K562 (cell line): ENCODE results near the gene PYCR2. TPM values are rescaled to one million over a fixed set of nuclear protein-coding genes. Genes with fewer than 3 reads are reported as not detected.

Experiments used
- ADNP ChIP-seq: fragments of 200-800 bp; sonication (Bioruptor generic); IDR thresholded peaks from 2 replicates; pipeline ENCODE4 v1.6.1; 2016; ENCODE audit warnings: missing genetic modification characterization, missing compliant biosample characterization
- CBFA2T2 ChIP-seq: fragments of 450-650 bp; conservative IDR thresholded peaks from 2 replicates; pipeline ENCODE4 v1.6.1; 2017; ENCODE audit warnings: mild to moderate bottlenecking
- ESRRB ChIP-seq: fragments of 250-450 bp; sonication (Bioruptor Pico); IDR thresholded peaks from 2 replicates; pipeline ENCODE4 v1.5.0; 2020; ENCODE audit warnings: mild to moderate bottlenecking, moderate library complexity, borderline replicate concordance
- FOXA1 ChIP-seq: fragments of 450-650 bp; IDR thresholded peaks from 2 replicates; pipeline ENCODE4 v1.6.1; 2016; ENCODE audit warnings: mild to moderate bottlenecking, borderline replicate concordance
- GTF2A2 ChIP-seq: IDR thresholded peaks from 2 replicates; pipeline ENCODE4 v1.6.1; 2016; ENCODE audit warnings: mild to moderate bottlenecking, missing genetic modification characterization, missing compliant biosample characterization
- NFXL1 ChIP-seq: fragments of 450-650 bp; formaldehyde crosslinking; IDR thresholded peaks from 2 replicates; pipeline ENCODE4 v1.4.0; 2021; ENCODE audit warnings: mild to moderate bottlenecking
- RFX7 ChIP-seq: fragments of 250-450 bp; sonication (Bioruptor Pico); IDR thresholded peaks from 2 replicates; pipeline ENCODE4 v1.5.1; 2021; ENCODE audit warnings: mild to moderate bottlenecking
- SAFB ChIP-seq: fragments of 200-400 bp; formaldehyde crosslinking; IDR thresholded peaks from 2 replicates; pipeline ENCODE4 v1.6.1; 2017; ENCODE audit warnings: low read depth, low read length, borderline replicate concordance
- SLC30A9 ChIP-seq: fragments of 250-450 bp; sonication (Bioruptor Pico); IDR thresholded peaks from 2 replicates; pipeline ENCODE4 v1.8.0; 2022; ENCODE audit warnings: mild to moderate bottlenecking, moderate library complexity
- SMARCA5 ChIP-seq: fragments of 450-650 bp; IDR thresholded peaks from 2 replicates; pipeline ENCODE4 v1.6.1; 2016
- SP2 ChIP-seq: IDR thresholded peaks from 2 replicates; pipeline ENCODE4 v1.6.1; 2011; ENCODE audit warnings: mild to moderate bottlenecking, low read depth, low read length, moderate library complexity; ENCODE audit not compliant: poor library complexity, severe bottlenecking; ENCODE audit errors: extremely low read depth
- VEZF1 ChIP-seq: fragments of 200-800 bp; sonication (Bioruptor generic); IDR thresholded peaks from 2 replicates; pipeline ENCODE4 v1.6.1; 2017; ENCODE audit warnings: missing genetic modification characterization, missing compliant biosample characterization
- ZBED1 ChIP-seq: IDR thresholded peaks from 2 replicates; pipeline ENCODE4 v1.6.1; 2014
- ZNF124 ChIP-seq: sonication (generic); formaldehyde crosslinking; IDR thresholded peaks from 2 replicates; pipeline ENCODE4 v1.8.1; 2022; ENCODE audit warnings: missing genetic modification reagents
- ZNF134 ChIP-seq: fragments of 250-450 bp; sonication (Bioruptor Pico); conservative IDR thresholded peaks from 2 replicates; pipeline ENCODE4 v1.4.0; 2020
- ZNF431 ChIP-seq: sonication (generic); formaldehyde crosslinking; IDR thresholded peaks from 2 replicates; pipeline ENCODE4 v1.8.0; 2022; ENCODE audit warnings: mild to moderate bottlenecking, missing genetic modification reagents
- ZNF444 ChIP-seq: fragments of 250-450 bp; sonication (Bioruptor Pico); IDR thresholded peaks from 2 replicates; pipeline ENCODE4 v1.4.0; 2020; ENCODE audit warnings: mild to moderate bottlenecking, moderate library complexity
- polyA plus RNA-seq, 8 experiments: library from polyadenylated mRNA; depleted of rRNA in 4 of 8; stranded (reverse) in 5 of 8; unstranded in 3 of 8; fragments of >200 nt; fragmentation: Nextera tagmentation in 2 of 8; fragmentation: Illumina TruSeq in 1 of 8; extraction: Ambion mirVana in 2 of 8; extraction: Trizol in 1 of 8; gene quantifications; 2 replicates each; pipeline versions ENCODE4 v1.2.1 to v1.2.3, GENCODE V29; 2011 to 2014; ENCODE audit warnings: inconsistent platforms in 1 of 8, missing spikeins in 1 of 8
- total RNA-seq, 7 experiments: library from RNA; depleted of rRNA in 6 of 7; stranded (reverse); fragments of >200 nt in 6 of 7; fragmentation: Illumina TruSeq in 2 of 7; extraction: Trizol in 2 of 7; gene quantifications; 2 replicates each; pipeline versions ENCODE4 v1.2.1 to v1.2.3, GENCODE V29; 2011 to 2021; ENCODE audit warnings: low replicate concordance in 1 of 7
- TF ChIP-seq, protein P1 (sequence below): sonication (generic); formaldehyde crosslinking; IDR thresholded peaks from 2 replicates; pipeline ENCODE4 v1.8.1; 2023; ENCODE audit warnings: mild to moderate bottlenecking, missing genetic modification reagents
- TF ChIP-seq, protein P2 (sequence below): fragments of 450-650 bp; IDR thresholded peaks from 2 replicates; pipeline ENCODE4 v1.6.1; 2016; ENCODE audit warnings: antibody characterized with exemption
- TF ChIP-seq, protein P3 (sequence below): fragments of 450-650 bp; conservative IDR thresholded peaks from 2 replicates; pipeline ENCODE4 v1.6.1; 2016; ENCODE audit warnings: missing genetic modification characterization, low read depth, mild to moderate bottlenecking, missing compliant biosample characterization, moderate library complexity
- TF ChIP-seq, protein P4 (sequence below): fragments of 450-650 bp; IDR thresholded peaks from 2 replicates; pipeline ENCODE4 v1.6.1; 2014; ENCODE audit warnings: low read depth, mild to moderate bottlenecking, moderate library complexity, borderline replicate concordance

The PYCR2 gene
- total and polyA plus RNA-seq, 9 of the 15 experiments (the other 6 are each of a cell fraction or from before 2014, with no cell fraction given) = 5.5 to 219 (median 127) TPM

- no peak for TF ChIP-seq ESRRB (CRISPR knock-in tag)
- TF ChIP-seq, protein P1, sequence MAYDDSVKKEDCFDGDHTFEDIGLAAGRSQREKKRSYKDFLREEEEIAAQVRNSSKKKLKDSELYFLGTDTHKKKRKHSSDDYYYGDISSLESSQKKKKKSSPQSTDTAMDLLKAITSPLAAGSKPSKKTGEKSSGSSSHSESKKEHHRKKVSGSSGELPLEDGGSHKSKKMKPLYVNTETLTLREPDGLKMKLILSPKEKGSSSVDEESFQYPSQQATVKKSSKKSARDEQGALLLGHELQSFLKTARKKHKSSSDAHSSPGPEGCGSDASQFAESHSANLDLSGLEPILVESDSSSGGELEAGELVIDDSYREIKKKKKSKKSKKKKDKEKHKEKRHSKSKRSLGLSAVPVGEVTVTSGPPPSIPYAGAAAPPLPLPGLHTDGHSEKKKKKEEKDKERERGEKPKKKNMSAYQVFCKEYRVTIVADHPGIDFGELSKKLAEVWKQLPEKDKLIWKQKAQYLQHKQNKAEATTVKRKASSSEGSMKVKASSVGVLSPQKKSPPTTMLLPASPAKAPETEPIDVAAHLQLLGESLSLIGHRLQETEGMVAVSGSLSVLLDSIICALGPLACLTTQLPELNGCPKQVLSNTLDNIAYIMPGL (CRISPR knock-in tag) = no peak
- TF ChIP-seq SLC30A9 (CRISPR knock-in tag) = 0 out of 2 replicates have a peak, but pooled peaks have one; percentile 17
- TF ChIP-seq VEZF1 = no peak
- no peak for TF ChIP-seq FOXA1
- TF ChIP-seq NFXL1 (CRISPR knock-in tag) = no peak
- 0 out of 2 replicates have a peak, but pooled peaks have one; percentile 38 for TF ChIP-seq SMARCA5
- no peak for TF ChIP-seq RFX7 (CRISPR knock-in tag)
- TF ChIP-seq ZNF124 (CRISPR knock-in tag) = no peak
- no peak for TF ChIP-seq ADNP (tag)
- TF ChIP-seq SAFB = no peak
- no peak for TF ChIP-seq GTF2A2 (tag)
- TF ChIP-seq, protein P2, sequence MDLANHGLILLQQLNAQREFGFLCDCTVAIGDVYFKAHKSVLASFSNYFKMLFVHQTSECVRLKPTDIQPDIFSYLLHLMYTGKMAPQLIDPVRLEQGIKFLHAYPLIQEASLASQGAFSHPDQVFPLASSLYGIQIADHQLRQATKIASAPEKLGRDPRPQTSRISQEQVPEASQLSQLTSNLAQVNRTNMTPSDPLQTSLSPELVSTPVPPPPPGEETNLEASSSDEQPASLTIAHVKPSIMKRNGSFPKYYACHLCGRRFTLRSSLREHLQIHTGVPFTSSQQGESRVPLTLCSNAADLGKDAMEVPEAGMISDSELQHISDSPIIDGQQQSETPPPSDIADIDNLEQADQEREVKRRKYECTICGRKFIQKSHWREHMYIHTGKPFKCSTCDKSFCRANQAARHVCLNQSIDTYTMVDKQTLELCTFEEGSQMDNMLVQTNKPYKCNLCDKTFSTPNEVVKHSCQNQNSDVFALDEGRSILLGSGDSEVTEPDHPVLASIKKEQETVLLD = no peak
- TF ChIP-seq, protein P3, sequence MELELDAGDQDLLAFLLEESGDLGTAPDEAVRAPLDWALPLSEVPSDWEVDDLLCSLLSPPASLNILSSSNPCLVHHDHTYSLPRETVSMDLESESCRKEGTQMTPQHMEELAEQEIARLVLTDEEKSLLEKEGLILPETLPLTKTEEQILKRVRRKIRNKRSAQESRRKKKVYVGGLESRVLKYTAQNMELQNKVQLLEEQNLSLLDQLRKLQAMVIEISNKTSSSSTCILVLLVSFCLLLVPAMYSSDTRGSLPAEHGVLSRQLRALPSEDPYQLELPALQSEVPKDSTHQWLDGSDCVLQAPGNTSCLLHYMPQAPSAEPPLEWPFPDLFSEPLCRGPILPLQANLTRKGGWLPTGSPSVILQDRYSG (tag) = no peak
- TF ChIP-seq ZNF134 = no peak
- TF ChIP-seq CBFA2T2 = no peak
- peak; percentile 35; the same call in 1 of the 2 replicates for TF ChIP-seq ZBED1
- TF ChIP-seq, protein P4, sequence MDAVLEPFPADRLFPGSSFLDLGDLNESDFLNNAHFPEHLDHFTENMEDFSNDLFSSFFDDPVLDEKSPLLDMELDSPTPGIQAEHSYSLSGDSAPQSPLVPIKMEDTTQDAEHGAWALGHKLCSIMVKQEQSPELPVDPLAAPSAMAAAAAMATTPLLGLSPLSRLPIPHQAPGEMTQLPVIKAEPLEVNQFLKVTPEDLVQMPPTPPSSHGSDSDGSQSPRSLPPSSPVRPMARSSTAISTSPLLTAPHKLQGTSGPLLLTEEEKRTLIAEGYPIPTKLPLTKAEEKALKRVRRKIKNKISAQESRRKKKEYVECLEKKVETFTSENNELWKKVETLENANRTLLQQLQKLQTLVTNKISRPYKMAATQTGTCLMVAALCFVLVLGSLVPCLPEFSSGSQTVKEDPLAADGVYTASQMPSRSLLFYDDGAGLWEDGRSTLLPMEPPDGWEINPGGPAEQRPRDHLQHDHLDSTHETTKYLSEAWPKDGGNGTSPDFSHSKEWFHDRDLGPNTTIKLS = no peak
- no peak for TF ChIP-seq ZNF444 (CRISPR knock-in tag)
- no peak for TF ChIP-seq SP2
- peak; percentile 14; the same call in 1 of the 2 replicates for TF ChIP-seq ZNF431
Measured at GRCh38 chr1:225882694-225883615, 41.1 kb downstream of the PYCR2 start (continued).
